Stimulated activated CD4-positive, alpha-beta T cell treated with anti-CD3 and anti-CD28 coated beads, Interleukin-15, amount 100 ng/mL, for 1 hour (primary cell): ENCODE measurements around the gene KRT24.
"Not testable (repeated sequence)": the region's sequence is repeated elsewhere in the genome, so short reads cannot be mapped to it uniquely, and the experiment has no call there.

Experiments
- DNase-seq, 2 donors: peaks; one replicate each; pipeline ENCODE4 v3.0.0-alpha.2; 2020; ENCODE audit warnings: low read depth in 1 of 2, low spot score in 1 of 2

Gene KRT24

DNA sequence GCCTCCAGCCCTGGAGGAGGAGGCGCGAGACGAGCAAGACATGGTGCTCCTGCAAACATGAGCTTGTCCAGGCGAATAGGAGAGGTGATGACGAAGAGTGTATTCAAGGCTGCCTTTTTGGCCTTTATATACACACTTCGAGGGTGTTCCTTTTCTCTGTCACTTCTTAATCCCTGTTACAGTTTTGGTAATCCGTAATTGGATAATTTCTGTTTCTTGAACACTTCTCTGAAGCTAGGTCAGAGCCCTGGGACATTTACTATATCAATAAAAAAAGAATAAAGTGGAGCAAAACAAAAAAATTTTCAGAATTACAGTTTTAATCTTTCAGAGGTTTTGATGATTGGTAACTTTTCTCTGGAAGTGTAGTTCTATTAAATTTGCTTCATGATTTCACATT lies at the start of gene KRT24:
Gene KRT24, minus strand, starts transcription at position 101 of the 400 bp plus-strand sequence. Its CDS starts 59 bp downstream, at position 42.
- no peak for DNase-seq

DNA sequence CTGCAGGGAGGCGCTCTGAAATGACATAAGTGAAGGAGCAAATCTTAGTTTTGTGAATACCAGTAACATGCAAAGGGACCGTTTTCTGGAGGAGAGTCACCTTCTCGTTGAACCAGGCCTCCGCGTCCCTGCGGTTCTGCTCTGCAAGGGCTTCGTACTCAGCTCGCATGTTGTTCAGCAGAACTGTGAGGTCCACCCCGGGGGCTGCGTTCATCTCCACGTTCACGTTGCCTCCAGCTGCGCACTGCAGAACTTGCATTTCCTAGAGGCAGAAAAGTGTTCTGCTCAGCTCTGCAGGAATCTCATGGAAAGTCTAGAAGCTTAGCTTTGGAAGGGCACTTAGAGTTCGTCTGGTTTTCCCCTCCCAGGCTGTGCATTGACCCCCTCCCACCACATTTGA lies 47.5 kb upstream of the KRT24 start:
- no peak for DNase-seq

DNA sequence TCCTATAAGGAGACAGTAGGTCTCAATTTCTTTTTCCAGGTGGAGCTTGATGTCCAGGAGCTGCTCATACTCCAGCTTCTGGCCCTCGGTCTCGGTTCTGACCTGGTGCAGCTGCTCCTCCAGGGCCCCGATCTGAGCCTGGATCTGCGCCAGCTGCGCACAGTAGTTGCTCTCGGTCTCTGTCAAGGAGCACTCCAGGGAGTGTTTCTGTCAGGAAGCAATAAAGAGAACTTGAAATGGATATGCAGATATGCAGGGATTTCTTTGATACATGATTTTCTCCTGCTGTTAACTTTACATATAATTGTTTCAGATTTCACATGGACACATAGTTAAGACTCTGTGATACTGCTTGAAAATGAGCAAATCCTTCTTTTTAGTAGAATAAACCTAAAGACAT lies 46.8 kb upstream of the KRT24 start:
- no peak for DNase-seq

DNA sequence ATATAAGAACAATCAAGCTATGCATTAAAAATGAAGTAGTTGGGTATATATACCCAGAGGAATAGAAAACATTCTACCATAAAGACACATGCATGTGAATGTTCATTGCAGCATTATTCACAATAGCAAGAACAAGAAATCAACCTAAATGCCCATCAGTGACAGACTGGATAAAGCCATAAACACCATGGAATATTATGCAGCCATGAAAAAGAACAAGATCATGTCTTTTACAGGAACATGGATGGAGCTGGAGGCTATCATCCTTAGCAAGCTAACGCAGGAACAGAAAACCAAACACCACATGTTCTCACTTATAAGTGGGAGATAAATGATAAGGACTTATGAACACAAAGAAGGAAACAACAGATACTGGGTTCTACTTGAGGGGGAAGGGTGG lies 45.1 kb upstream of the KRT24 start:
- not testable (repeated sequence) for DNase-seq

DNA sequence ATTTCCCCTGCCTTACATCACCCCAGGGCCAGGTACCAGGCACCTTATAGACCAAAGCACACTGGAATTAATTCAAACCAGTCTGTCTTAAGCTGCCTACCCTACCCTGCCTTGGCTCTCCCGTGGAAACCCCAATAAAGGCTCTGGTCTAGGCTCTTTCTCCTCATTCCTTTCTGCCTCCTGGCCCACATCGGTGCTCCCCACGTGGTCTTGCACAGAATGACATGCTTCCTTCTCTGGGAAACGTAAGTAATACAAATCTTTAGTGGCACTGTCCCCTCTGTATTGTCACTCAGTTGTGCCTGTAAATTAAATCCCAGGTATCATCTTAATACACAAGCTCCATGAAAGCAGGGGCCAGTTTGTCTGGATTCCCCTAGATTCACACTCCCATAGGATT lies 35.0 kb upstream of the KRT24 start:
- DNase-seq: no peak

DNA sequence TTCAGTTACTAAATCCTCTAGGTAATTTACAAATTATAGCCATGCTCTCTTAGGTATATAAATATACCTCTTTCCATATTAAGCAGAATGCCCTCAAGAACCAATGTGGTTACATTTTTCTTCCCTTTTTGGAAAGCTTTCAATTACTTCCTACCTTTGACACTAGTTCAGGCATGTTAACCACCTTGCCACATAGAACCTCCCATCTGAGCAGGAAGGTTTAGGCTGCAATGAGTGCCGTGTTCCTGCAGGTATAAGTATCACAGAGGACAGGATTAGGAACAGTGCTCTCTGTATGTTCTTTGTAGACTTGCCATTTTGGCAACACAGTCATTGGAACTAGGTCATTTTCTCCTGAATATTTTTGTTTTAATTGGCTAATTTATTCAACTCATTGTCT lies 31.5 kb upstream of the KRT24 start:
- DNase-seq: no peak

DNA sequence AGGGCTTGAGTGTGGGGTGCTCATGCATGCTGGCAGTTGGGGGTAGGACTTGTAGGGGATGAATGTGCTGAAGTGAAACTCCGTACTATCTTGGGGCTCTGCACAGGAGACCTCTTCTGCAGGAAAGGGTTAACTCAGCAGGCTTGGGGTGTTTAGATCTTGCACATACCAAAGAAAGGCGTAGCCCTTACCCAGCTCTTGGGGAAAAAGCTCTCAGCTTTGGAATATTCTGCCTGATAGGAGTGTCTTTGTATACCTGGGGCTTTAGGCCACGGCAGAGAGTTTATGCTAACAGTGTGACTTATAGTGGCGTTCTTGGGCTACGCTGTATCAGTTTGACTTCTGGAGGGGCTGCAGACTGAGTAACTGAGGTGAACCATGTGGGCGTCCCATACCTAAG lies 30.5 kb upstream of the KRT24 start:
- DNase-seq: no peak

DNA sequence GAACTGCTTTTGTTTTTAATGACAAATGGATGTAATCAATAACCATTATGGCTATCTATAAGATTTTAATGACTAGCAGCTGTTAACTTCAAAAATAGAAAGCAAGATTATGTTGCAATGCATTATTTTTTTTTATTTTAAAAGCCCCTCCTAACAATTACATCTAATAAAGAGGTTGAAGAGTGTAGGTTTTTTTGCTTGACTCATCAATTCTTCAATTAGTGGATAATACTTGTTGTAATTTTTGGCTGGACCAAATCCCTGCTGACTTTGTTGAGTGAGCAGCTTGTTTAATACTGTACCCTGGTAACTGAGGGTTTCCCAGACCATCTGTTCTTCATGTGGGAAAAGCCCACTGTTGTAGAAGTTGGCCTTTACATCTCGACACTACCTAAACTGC lies 27.4 kb upstream of the KRT24 start:
- DNase-seq: no peak

DNA sequence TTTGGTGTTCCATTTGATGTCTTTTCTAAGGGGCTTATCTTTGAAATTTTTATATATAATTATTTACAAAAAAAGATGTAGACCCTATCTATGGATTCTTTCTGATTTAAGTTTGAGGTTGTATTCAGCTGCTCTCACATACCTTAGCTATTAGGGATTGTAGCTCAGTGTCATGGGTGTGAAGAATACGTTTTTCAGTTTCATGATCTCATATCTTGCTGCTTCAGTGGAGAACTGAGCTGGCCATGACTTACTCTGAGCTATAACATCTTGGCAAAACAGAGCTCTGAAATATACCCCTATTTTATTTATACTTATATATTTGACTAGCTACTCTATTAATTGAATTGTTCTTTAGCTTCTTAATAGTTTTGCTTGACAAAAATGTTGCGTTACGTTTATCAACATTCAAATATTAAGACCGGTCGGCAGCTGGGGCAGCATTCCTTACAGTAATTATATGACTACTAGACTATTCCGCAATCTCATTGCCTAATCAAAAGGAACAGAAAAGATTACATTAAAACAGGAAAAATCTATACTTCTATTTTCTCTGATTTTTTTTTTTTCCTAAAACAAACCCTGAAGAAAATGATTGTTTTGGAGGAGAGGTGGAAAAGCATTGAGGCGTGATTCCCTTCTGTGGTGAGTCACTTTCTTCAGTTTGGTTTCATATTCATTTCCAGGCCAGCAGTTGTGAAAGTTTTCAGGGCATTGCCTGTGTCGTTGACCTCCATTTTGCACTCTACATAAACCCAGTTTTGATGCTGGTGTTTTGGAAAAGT lies 24.1 kb upstream of the KRT24 start:
- no peak for DNase-seq

DNA sequence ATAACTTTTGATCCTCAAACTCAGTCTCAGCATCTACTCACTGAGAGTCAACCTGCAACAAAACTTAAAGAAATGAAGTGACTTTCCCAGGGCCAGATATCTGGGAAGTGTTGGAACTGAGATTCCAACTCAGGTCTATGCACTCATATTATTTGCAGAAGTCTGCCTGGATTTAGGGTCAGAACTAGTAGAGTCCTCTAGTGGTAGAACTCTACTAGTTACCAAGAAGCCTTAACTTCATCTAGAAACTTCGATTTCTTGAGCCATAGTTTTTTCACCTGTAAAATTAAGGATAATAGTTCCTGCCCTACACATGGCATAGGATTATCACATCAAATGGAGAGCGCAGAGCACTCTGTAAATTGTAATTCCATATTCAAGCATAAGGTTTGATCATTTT lies 23.4 kb upstream of the KRT24 start:
- no peak for DNase-seq

DNA sequence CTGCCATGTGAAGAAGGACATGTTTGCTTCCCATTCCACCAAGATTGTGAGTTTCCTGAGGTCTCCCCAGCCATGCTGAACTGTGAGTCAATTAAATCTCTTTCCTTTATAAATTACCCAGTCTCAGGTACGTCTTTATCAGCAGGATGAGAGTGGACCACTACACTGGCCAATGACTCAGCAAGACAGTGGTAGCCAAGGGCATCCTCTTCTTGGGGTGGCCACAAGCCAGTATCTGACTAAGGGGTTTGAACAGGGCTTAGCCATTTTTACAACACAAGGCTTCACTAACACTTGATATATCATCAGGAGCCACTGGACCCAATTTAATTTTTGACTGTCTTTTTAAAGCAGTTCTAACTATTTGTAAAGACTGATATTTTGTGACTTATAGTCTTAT lies 21.1 kb upstream of the KRT24 start:
- DNase-seq: no peak

DNA sequence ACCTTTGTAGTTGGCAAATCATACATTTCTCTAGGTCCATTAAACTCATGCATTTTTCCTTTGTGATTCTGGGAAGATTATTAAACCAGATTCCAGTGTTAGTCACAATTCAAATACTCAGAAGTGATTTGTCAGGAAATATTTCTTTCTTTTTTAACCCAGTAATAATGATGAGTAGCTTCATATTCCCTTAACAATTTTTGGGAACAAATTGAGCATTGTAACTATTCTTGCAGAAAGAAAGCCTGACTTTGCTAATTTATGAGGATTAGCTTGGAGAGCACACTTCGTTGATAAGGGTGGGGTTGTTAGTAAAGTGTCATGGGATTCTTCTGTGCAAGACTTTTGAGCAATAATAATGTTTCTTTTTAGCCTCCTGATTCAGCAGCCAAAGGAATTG lies 18.7 kb upstream of the KRT24 start:
- DNase-seq: no peak

DNA sequence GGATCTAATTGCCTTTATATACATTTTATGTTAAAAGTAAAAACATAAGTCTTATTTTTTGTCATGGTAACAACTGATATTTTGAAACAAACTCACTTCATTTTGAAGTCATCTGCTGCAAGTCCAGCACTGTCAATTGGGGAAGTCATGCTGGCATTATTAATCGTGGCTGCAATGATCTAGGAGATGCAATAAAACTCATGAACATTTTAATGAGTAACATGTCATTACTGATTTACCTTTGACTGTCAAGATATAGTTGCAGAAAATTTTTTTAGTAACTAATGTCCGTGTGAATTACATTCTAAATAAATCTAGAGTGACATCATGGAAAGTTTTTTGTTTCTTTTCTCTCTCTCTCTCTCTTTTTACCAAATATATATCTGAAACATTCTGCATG lies 17.3 kb upstream of the KRT24 start:
- no peak for DNase-seq

DNA sequence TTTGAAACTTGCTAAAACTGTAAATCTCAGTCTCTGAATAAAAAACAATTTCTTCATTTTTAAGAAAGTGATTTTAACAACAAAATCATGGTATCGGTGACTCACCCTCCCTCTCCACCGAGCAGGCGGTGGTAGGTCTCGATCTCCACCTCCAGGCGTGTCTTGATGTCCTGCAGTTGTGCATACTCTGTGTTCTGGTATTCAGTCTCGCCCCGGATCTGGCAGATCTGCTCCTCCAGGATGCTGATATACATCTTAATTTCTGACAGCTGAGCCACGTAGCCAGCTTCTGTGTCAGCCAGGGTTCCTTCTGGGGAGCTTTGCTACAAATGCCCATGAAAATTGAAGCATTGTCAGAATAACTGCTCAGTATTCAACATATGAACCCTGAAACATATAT lies 15.4 kb upstream of the KRT24 start:
- no peak for DNase-seq

DNA sequence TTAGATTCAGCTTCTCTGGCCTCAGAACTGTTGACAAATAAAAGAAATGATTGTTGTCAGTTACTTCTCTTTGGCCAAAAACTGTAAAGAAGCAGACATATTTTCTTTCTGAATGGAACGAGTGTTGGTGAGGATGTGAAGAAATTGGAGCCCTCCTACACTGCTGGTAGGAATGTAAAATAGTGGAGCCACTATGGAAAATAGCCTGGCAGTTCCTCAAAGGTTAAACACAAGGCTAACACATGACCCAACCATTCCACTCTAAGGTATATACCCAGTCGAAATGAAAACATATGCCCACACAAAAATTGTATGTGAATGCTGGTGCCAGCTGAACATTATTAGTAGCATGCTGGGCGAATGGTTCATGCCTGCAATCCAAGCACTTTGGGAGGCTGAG lies 14.2 kb upstream of the KRT24 start:
- no peak for DNase-seq

DNA sequence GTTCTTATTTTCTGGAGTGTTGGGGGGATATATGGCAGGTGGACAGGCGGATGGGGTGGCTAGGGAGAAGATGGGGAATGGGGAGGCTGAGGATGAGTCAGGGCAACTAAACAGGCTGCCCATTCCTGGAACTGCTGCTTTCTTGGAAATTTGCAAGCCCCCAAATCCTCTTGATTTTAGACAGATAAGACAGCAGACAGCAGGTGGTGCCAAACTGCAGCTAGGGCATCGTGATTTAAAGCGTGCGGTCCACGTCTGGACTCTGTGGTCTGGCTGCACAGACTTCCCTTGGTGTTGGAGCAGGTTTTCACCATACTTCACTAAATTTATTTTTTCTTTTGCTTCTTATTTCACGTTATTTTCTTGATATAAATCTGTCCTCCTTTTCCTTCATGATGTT lies 10.9 kb upstream of the KRT24 start:
- no peak for DNase-seq

DNA sequence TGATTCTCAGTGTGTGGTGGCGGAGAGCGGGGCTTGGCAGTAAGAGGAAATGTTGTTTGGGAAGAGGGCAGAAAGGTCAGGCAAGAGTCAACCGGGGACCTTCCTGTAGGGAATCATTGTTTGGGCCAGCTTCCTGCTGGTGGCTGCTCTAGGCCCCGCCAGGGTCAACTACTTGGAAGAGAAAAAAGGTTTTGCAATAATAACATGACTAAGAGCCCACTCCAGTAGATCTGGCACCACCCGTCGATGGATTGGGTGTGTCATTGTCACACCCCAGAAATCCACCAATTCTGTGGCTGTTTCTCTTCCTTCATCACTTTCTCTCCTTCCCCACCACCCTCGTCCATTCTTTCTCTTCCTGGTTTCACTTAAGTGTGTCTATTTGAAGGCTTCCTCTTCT lies 4.2 kb upstream of the KRT24 start:
- no peak for DNase-seq

DNA sequence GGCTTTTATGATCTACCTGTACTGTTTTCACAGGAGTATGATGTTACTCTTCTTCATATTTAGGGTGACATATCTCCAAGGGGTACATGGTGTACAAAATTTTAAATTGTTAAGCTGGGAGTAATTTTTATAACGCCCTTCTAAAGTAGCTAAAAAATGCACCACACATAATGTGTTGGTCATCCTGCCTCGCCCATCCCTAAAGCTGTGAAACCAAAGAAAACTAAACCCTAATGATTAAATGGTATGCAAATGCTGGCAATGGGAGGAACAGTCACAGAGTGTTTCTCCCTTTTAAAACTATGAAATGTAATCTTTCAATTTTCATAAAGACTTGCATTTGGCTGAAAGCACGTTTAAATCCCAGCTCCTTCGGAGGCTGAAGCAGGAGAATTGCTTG lies 2.0 kb upstream of the KRT24 start:
- no peak for DNase-seq

DNA sequence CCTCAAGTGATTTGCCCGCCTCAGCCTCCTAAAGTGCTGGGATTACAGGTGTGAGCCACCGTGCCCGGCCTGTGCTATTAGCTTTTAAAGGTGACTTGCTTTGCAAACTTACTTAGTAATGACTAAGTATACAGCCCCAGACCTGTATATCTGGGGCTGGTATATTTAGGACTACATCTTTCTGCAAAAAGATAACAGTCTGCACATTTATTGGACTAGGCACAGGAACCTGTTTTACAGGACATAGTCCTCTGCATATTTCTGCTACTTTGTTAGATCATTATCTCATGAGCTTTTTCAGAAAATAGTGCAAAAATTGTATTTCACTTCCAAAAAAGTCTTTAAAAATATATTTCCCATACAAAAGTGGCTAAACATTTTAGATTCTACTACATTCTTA lies 1.3 kb downstream of the KRT24 start:
- no peak for DNase-seq

DNA sequence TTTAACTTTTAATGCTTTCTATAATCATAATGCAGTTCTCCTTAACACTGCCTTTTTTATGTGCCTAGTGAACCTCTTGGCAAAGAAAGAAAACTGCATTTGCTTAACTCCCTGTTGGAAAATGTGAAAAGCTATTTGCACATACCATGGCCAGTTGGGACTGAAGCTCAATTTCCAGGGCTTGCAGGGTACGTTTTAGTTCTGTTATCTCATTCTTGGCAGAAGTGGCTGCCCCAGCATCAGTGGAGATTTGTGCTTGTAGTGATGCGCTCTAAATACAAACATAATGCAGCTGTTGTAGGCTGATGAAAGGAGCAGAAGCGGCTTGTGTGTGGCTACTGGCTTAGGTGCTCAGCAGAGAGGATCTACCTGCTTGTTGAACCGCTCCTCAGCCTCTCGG lies 3.7 kb downstream of the KRT24 start:
- DNase-seq: no peak

DNA sequence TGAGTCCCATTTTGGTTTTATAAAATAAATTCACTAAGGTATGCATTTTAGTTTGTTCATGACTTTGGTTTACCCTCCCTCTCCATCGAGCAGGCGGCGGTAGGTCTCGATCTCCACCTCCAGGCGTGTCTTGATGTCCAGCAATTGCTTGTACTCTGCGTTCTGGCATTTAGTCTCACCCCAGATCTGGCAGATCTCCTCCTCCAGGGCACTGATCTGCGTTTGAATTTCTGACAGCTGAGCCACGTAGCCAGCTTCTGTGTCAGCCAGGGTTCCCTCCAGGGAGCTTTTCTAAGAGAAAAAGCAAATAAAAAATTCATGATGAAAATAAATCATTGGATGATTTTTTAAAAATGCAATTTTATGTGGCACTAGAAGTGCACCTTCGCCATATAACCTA lies 4.2 kb downstream of the KRT24 start:
- no peak for DNase-seq

DNA sequence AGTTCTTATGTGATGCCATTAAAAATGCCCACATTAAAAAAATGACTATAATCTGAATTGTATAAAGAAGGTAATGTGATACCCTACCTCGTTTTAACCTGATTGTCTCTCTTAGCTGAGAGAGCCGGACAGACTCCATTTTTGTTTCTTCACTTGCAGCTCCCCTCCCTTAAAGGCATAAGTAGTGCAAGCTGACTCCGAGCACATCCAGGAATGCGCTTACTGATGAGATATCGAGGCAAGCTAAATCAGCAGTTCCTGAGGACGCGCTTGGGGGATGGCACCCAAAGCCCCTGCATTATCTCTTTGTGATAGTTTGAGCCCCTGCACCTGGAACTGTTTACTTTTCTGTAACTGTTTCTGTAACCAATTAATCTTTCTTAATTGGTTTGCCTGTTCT lies 6.3 kb downstream of the KRT24 start:
- DNase-seq: no peak

DNA sequence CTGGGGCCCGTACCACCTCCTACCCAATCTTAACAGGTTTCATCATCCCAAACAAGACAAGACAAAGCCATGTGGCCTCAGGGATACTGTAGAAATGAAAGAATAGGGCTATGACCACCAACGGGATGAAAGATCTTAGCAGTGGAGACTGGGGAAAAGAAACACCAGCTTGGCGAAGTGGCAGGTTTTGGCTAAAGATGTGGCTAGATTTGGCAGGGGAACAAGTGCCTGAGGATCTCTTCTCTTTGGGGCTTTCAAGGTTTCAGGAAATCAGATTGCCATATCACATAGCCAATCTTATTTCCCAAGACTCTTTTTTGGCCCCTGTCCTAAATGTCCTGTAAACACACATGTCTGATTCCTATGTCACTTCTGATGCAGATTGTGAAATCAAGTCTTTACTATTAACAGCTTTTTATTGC lies 6.9 kb downstream of the KRT24 start:
- no peak for DNase-seq
